Endometrial microvascular endothelial cells (primary cell): ENCODE measurements around the gene CRISPLD2. TPM values are rescaled to one million over a fixed set of nuclear protein-coding genes. Genes with fewer than 3 reads are reported as not detected.

Experiments used
- in situ Hi-C: cut with HindIII; loops from 2 replicates; pipeline ENCODE4 v1.10.0; 2017; ENCODE audit warnings: low sequenced_read_pairs, low pct_unique_long_range_greater_than_20kb; ENCODE audit errors: inconsistent ontology term
- total RNA-seq: library from RNA; depleted of rRNA; stranded (reverse); fragments of >200 nt; gene quantifications from one replicate; pipeline ENCODE4 v1.2.3, GENCODE V29; 2015; ENCODE audit errors: inconsistent ontology term

CRISPLD2 gene
- total RNA-seq, 1 donor from 2014 or later = 8.6 TPM

DNA sequence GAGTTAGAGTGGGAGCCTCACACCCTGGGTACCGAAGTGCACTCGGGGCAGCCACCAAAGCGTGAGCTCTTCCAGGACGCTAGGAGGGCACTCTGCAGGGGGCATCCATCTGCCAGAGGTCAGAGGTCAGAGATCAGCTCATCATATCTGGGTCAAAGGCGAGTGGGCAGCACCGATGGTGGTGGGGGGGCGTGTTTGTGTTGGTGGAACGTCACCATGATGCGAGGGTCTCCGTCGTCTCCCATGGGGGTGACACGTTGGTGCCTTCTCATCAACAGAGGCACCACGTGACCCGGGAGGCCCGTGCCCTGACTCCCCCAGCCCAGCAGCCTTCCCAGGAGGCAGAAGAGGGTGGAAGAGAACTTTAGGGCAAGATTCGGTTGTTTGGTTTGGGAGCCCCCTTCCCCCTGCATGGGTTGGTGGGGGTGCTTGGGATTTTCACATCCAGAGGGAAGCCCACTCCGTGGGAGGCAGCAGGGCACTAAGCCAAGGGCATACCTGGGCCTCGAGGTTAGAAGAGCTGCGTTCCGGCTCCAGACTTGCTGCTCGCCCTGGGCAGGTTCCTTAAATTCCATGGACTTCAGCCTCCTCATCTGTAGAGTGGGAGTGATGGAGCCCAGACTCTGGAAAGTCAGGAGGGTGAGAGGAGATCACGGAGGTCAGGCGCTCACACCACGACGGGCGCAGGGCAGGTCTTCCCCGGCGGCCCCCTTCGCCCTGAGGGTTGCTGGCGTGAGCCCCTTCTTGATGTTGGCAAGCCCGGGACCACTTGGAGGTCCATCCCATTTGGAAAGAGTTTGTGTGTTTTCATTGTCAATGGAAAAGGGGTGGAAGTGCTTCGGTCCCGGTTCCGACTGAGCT, 14.0 kb downstream of the CRISPLD2 start:
- in situ Hi-C loops = no loop called here

GRCh38 chr16:84834403-84834772, 14.6 kb downstream of the CRISPLD2 start:
- in situ Hi-C loops = no loop called here

DNA sequence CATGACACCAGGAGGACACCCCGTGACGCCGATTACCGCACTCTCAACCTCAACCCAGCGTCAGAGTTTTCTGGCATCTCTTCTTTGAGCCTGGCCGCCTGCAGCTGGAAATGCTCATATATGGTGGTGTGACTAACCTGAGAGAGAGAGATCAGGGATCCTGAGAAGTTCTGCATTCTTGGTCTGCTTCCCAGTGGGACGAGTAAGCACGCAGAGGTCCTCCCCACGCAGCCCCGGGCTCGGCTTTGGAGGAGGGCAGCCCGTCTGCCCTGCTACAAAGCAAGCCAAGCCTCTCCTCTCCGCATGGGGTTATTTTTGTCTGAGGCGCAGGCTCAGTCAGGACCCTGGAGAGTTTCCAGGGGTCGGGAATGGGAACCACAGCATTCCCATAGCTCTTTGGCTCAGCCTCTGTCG, 16.5 kb downstream of the CRISPLD2 start:
- in situ Hi-C loops = no loop called here

DNA sequence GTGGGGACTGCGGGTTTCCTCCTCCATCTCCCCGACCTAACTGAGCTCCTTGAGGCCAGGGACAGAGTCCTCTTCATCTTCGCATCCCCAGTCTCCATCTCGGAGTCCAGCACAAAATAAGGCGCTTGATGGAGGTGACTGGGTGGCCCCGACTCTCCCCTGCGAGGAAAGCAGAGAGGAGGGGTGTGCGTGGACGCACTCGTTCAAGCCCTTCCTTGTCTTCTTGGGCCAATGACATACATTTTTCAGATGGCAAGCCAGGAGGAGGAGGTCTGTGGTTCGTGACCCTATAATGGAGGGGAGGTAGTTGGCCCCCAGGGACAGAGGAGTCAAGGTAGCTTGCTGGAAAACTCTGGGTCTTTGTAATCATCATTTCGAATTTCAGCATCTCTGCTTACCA, 17.2 kb downstream of the CRISPLD2 start:
- in situ Hi-C loops = no loop called here

DNA sequence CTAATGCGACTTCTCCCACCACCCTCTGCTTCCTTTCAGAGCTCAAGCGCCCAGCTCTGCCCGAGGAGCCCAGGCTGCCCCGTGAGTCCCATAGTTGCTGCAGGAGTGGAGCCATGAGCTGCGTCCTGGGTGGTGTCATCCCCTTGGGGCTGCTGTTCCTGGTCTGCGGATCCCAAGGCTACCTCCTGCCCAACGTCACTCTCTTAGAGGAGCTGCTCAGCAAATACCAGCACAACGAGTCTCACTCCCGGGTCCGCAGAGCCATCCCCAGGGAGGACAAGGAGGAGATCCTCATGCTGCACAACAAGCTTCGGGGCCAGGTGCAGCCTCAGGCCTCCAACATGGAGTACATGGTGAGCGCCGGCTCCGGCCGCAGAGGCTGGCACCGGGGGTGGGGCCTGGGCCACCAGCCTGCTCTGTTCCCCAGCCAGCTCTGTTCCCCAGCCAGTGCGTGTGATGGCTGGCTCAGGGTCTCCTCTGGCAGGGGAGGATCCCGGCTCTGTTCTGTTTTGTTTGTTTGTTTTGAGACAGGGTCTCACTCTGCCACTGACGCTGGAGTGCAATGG, 18.7 kb downstream of the CRISPLD2 start:
- in situ Hi-C loops = no loop called here

GRCh38 chr16:84839054-84839453, 19.3 kb downstream of the CRISPLD2 start:
- in situ Hi-C loops = no loop called here

DNA sequence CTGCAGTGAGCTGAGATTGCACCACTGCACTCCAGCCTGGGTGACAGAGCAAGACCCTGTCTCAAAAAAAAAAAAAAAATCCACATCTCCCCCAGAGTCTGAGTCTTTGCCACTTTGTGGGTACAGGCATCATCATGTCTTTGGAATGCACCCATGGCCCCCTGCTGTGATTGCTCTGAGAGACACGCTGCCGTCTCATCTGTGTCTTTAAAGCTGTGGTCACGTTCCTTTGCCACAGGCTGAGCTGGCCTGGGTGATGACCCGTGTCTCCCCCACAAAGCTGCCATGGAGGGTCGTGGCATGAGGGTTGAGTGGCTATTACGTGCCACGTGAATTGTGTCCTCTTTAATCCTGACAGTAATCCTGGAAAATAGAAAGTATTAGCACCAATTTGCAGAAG, 20.2 kb downstream of the CRISPLD2 start:
- in situ Hi-C loops = no loop called here

GRCh38 chr16:84840687-84841627, 21.2 kb downstream of the CRISPLD2 start:
- in situ Hi-C loops = no loop called here

DNA sequence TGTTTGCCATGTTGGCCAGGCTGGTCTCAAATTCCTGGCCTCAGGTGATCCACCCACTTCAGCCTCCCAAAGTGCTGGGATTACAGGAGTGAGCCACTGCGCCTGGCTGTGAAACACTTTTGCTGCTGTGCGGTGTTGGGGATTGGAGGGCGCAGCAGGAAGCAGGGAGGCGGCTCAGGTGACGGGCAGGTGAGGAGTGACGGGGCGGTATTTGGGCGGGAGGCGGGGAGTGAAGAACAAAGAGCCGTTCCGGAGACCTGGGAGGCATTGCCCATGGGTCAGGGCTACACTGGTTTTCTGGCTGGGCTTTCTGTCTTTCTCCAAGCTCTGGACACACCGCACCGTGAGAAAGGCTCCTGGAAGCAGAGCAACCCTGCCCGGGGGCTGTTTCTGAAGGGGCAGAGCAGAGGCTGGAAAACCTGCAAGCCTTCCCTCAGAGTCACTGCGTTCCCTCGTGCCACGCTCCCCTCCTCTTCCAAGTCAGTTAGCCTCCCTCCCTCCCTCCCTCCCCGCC, 22.1 kb downstream of the CRISPLD2 start:
- in situ Hi-C loops = no loop called here

- in situ Hi-C loops = no loop called here
Observed at GRCh38 chr16:84842516-84843148, 22.8 kb downstream of the CRISPLD2 start.

- in situ Hi-C loops = no loop called here
Observed at GRCh38 chr16:84843149-84844048, 23.6 kb downstream of the CRISPLD2 start.

DNA sequence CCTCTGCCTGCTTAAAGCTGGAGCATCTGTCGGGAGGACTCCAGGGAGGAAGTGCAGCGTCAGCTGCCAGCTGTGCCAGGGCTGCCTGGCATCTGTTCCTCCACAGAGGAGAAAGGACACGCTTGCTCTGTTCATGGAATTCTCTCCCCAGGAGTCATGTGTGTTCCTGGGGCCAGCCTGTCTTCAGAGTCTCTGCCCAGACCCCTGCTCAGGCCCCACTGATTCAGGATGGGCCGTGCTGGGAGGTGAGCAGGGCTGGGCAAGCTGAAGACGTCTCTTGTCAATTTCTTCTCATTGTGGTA, 24.2 kb downstream of the CRISPLD2 start:
- in situ Hi-C loops = no loop called here

- in situ Hi-C loops = no loop called here
Observed at GRCh38 chr16:84844559-84845495, 25.0 kb downstream of the CRISPLD2 start.

- in situ Hi-C loops = no loop called here
Observed at GRCh38 chr16:84845496-84846002, 25.8 kb downstream of the CRISPLD2 start.

- in situ Hi-C loops = no loop called here
Observed at GRCh38 chr16:84847564-84848355, 28.0 kb downstream of the CRISPLD2 start.

DNA sequence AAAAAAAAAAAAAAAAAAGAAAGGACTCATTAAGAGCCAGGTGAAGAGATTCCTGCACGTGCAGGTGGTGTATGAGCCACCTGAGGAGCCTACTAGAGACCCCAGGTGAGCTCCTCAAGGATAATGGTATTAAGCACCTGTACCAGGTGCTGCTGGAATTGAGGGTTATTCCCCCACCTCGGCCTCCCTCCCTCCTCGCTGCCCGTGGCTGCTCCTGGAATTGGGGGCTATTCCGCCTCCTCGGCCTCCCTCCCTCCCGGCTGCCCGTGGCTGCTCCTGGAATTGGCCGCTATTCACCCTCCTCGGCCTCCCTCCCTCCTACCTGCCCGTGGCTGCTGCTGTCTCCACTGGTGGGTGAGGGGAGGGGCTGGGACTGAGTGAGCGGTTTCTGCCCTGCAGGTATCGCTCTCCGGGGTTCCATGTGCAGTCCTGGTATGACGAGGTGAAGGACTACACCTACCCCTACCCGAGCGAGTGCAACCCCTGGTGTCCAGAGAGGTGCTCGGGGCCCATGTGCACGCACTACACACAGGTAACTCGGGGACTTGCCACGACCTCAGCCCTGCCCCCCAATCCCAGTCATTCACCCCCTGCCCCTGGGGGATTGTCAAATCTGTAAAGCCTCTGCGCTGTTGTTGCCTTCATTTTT, 29.3 kb downstream of the CRISPLD2 start:
- in situ Hi-C loops = no loop called here
